Measurements from ENCODE around the gene PVALEF.

Gene PVALEF

GRCh38 chr17:81194941-81195901 is 29.9 kb downstream of the PVALEF start:
- DNase-seq (ENCODE audit: low read depth in 2 of 3, low spot score in 1 of 3), result no peak

- DNase-seq (ENCODE audit: low read depth in 2 of 3, low spot score in 1 of 3), result no peak
Measured at GRCh38 chr17:81195941-81196495, 30.7 kb downstream of the PVALEF start.

GRCh38 chr17:81196505-81197408 is 31.4 kb downstream of the PVALEF start:
- no peak for DNase-seq (ENCODE audit: low read depth in 2 of 3, low spot score in 1 of 3)

GRCh38 chr17:81197409-81197795 is 32.1 kb downstream of the PVALEF start:
- DNase-seq (ENCODE audit: low read depth in 2 of 3, low spot score in 1 of 3), result no peak

- no peak for DNase-seq (ENCODE audit: low read depth in 2 of 3, low spot score in 1 of 3)
Measured at GRCh38 chr17:81197831-81198490, 32.7 kb downstream of the PVALEF start.

- no peak for DNase-seq (ENCODE audit: low read depth in 2 of 3, low spot score in 1 of 3)
Measured at GRCh38 chr17:81198826-81199481, 33.6 kb downstream of the PVALEF start.

- DNase-seq (ENCODE audit: low read depth in 2 of 3, low spot score in 1 of 3), result no peak
Measured at GRCh38 chr17:81199482-81199830, 34.1 kb downstream of the PVALEF start.

- no peak for DNase-seq (ENCODE audit: low read depth in 2 of 3, low spot score in 1 of 3)
Measured at GRCh38 chr17:81200201-81200600, 34.9 kb downstream of the PVALEF start.

GRCh38 chr17:81200695-81201580 is 35.6 kb downstream of the PVALEF start:
- DNase-seq (ENCODE audit: low read depth in 2 of 3, low spot score in 1 of 3), result peak in 1 of 3 donors; percentile 14

GRCh38 chr17:81202318-81202717 is 37.0 kb downstream of the PVALEF start:
- DNase-seq (ENCODE audit: low read depth in 2 of 3, low spot score in 1 of 3), result no peak

GRCh38 chr17:81203136-81203535 is 37.8 kb downstream of the PVALEF start:
- DNase-seq (ENCODE audit: low read depth in 2 of 3, low spot score in 1 of 3), result no peak

GRCh38 chr17:81204578-81204977 is 39.3 kb downstream of the PVALEF start:
- no peak for DNase-seq (ENCODE audit: low read depth in 2 of 3, low spot score in 1 of 3)

GRCh38 chr17:81206166-81206565 is 40.9 kb downstream of the PVALEF start:
- DNase-seq (ENCODE audit: low read depth in 2 of 3, low spot score in 1 of 3), result no peak

- DNase-seq (ENCODE audit: low read depth in 2 of 3, low spot score in 1 of 3), result no peak
Measured at GRCh38 chr17:81206657-81207056, 41.4 kb downstream of the PVALEF start.

- no peak for DNase-seq (ENCODE audit: low read depth in 2 of 3, low spot score in 1 of 3)
Measured at GRCh38 chr17:81207610-81208581, 42.6 kb downstream of the PVALEF start.

GRCh38 chr17:81208651-81209050 is 43.3 kb downstream of the PVALEF start:
- DNase-seq (ENCODE audit: low read depth in 2 of 3, low spot score in 1 of 3), result no peak

- DNase-seq (ENCODE audit: low read depth in 2 of 3, low spot score in 1 of 3), result no peak
Measured at GRCh38 chr17:81209141-81209540, 43.8 kb downstream of the PVALEF start.

GRCh38 chr17:81210466-81210865 is 45.2 kb downstream of the PVALEF start:
- DNase-seq (ENCODE audit: low read depth in 2 of 3, low spot score in 1 of 3), result no peak

All from stimulated activated CD4-positive, alpha-beta T cell treated with anti-CD3 and anti-CD28 coated beads, Interleukin-12 subunit alpha, Interleukin-12 subunit beta, amount 100 ng/mL, for 48 hours (primary cell).